ENCODE data around the gene ZSCAN5B. TPM values are rescaled to one million over a fixed set of nuclear protein-coding genes. Genes with fewer than 3 reads are reported as not detected.
"Not testable (repeated sequence)": the region's sequence is repeated elsewhere in the genome, so short reads cannot be mapped to it uniquely, and the experiment has no call there.

The ZSCAN5B gene
- total RNA-seq, 1 donor from 2014 or later = not detected

- Mint-ChIP-seq H3K4me3 (ENCODE audit: unreplicated experiment) (no peak overlapping the region), H3K4me1 (ENCODE audit: unreplicated experiment) (no peaks in the 10 kb centered on the region), H3K27ac (ENCODE audit: unreplicated experiment) (no peak overlapping the region), H3K9me3 (ENCODE audit: unreplicated experiment) (no peaks in the 10 kb centered on the region), H3K36me3 (ENCODE audit: unreplicated experiment) (peaks cover 14% of the 10 kb centered on the region), H3K27me3 (ENCODE audit: unreplicated experiment) (no peaks in the 10 kb centered on the region)
- DNase-seq (ENCODE audit: extremely low spot score, unreplicated experiment) = no peak
- TF ChIP-seq, protein P1, sequence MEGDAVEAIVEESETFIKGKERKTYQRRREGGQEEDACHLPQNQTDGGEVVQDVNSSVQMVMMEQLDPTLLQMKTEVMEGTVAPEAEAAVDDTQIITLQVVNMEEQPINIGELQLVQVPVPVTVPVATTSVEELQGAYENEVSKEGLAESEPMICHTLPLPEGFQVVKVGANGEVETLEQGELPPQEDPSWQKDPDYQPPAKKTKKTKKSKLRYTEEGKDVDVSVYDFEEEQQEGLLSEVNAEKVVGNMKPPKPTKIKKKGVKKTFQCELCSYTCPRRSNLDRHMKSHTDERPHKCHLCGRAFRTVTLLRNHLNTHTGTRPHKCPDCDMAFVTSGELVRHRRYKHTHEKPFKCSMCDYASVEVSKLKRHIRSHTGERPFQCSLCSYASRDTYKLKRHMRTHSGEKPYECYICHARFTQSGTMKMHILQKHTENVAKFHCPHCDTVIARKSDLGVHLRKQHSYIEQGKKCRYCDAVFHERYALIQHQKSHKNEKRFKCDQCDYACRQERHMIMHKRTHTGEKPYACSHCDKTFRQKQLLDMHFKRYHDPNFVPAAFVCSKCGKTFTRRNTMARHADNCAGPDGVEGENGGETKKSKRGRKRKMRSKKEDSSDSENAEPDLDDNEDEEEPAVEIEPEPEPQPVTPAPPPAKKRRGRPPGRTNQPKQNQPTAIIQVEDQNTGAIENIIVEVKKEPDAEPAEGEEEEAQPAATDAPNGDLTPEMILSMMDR (IDR thresholded peaks at IDR 0.05) = no peak
These were observed 21.4 kb upstream of the ZSCAN5B start for GRCh38 chr19:56218961-56219360.

- H3K4me3 Mint-ChIP-seq (ENCODE audit: unreplicated experiment) = peak overlapping the region; percentile 29
- H3K36me3 Mint-ChIP-seq (ENCODE audit: unreplicated experiment) = peaks cover 10% of the 10 kb centered on the region
- TF ChIP-seq, protein P1 (IDR thresholded peaks at IDR 0.05) = no peak
- DNase-seq (ENCODE audit: extremely low spot score, unreplicated experiment) = peak; percentile 85
- H3K27ac Mint-ChIP-seq (ENCODE audit: unreplicated experiment) = no peak overlapping the region
- H3K9me3 Mint-ChIP-seq (ENCODE audit: unreplicated experiment) = peaks cover 4% of the 10 kb centered on the region
- no peaks in the 10 kb centered on the region for H3K4me1 Mint-ChIP-seq (ENCODE audit: unreplicated experiment)
- H3K27me3 Mint-ChIP-seq (ENCODE audit: unreplicated experiment) = no peaks in the 10 kb centered on the region
These were observed 19.7 kb upstream of the ZSCAN5B start for GRCh38 chr19:56217039-56217949.

GRCh38 chr19:56211718-56212117 lies 14.1 kb upstream of the ZSCAN5B start:
- H3K36me3 Mint-ChIP-seq (ENCODE audit: unreplicated experiment) = no peaks in the 10 kb centered on the region
- peaks cover 17% of the 10 kb centered on the region for H3K9me3 Mint-ChIP-seq (ENCODE audit: unreplicated experiment)

DNA sequence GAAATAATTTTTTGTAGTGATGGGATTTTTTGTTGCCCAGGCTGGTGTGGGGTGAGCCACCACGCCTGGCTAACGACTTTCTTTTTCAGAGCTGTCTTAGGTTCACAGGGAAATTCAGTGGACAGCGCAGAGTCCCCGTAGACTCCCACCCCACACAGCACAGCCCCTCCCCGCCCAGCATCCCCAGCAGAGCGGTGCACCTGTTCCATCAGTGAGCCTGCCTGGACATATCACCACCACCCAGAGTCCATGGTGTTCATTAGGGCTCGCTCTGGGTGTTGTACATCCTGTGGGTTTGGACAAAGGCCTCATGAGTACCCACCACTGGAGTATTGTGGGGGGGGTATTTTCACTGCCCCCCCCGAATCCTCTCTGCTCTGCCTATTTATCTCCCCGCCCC lies 12.5 kb upstream of the ZSCAN5B start:
- not testable (repeated sequence) for H3K36me3 Mint-ChIP-seq (ENCODE audit: unreplicated experiment); H3K4me1 Mint-ChIP-seq (ENCODE audit: unreplicated experiment); DNase-seq (ENCODE audit: extremely low spot score, unreplicated experiment); H3K27ac Mint-ChIP-seq (ENCODE audit: unreplicated experiment); H3K4me3 Mint-ChIP-seq (ENCODE audit: unreplicated experiment); H3K27me3 Mint-ChIP-seq (ENCODE audit: unreplicated experiment)
- peaks cover 21% of the 10 kb centered on the region for H3K9me3 Mint-ChIP-seq (ENCODE audit: unreplicated experiment)

More at GRCh38 chr19:56211718-56212117, 14.1 kb upstream of the ZSCAN5B start:
- no peak overlapping the region for H3K27ac Mint-ChIP-seq (ENCODE audit: unreplicated experiment)
- no peaks in the 10 kb centered on the region for H3K4me1 Mint-ChIP-seq (ENCODE audit: unreplicated experiment)
- H3K27me3 Mint-ChIP-seq (ENCODE audit: unreplicated experiment) = no peaks in the 10 kb centered on the region
- H3K4me3 Mint-ChIP-seq (ENCODE audit: unreplicated experiment) = no peak overlapping the region
- TF ChIP-seq, protein P1 (IDR thresholded peaks at IDR 0.05) = no peak
- no peak for DNase-seq (ENCODE audit: extremely low spot score, unreplicated experiment)

- no peaks in the 10 kb centered on the region for H3K36me3 Mint-ChIP-seq (ENCODE audit: unreplicated experiment)
- H3K4me3 Mint-ChIP-seq (ENCODE audit: unreplicated experiment) = no peak overlapping the region
- H3K27me3 Mint-ChIP-seq (ENCODE audit: unreplicated experiment) = no peaks in the 10 kb centered on the region
- no peaks in the 10 kb centered on the region for H3K4me1 Mint-ChIP-seq (ENCODE audit: unreplicated experiment)
- DNase-seq (ENCODE audit: extremely low spot score, unreplicated experiment) = no peak
- no peak overlapping the region for H3K27ac Mint-ChIP-seq (ENCODE audit: unreplicated experiment)
- TF ChIP-seq, protein P1 (IDR thresholded peaks at IDR 0.05) = no peak
- H3K9me3 Mint-ChIP-seq (ENCODE audit: unreplicated experiment) = peaks cover 21% of the 10 kb centered on the region
These were observed 11.5 kb upstream of the ZSCAN5B start for GRCh38 chr19:56209091-56209490.

DNA sequence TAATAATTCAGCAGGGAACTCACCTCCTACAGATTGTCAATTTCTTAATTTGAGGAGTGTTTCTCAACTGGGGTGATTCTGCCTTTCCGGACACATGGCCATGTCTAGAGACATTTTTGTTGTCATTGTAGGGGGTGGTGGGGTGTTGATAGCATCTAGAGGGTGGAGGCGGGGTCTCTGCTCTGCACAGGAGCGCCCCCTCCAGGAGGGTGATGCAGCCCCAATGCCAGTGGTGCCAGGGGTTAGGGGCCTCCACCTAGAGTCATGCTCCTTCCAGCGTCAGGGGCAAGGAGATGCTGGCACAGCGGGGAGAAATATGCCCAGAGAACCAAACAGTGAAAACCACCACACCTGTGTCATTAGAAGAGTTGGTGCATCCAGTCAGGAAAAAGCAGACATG lies 10.0 kb upstream of the ZSCAN5B start:
- not testable (repeated sequence) for DNase-seq (ENCODE audit: extremely low spot score, unreplicated experiment); H3K36me3 Mint-ChIP-seq (ENCODE audit: unreplicated experiment); H3K27ac Mint-ChIP-seq (ENCODE audit: unreplicated experiment); H3K27me3 Mint-ChIP-seq (ENCODE audit: unreplicated experiment); H3K4me1 Mint-ChIP-seq (ENCODE audit: unreplicated experiment); H3K4me3 Mint-ChIP-seq (ENCODE audit: unreplicated experiment)
- peaks cover 17% of the 10 kb centered on the region for H3K9me3 Mint-ChIP-seq (ENCODE audit: unreplicated experiment)

Data from osteocyte (in vitro differentiated cells).